ENCODE measurements around the gene CRLF1.

The CRLF1 gene

DNA sequence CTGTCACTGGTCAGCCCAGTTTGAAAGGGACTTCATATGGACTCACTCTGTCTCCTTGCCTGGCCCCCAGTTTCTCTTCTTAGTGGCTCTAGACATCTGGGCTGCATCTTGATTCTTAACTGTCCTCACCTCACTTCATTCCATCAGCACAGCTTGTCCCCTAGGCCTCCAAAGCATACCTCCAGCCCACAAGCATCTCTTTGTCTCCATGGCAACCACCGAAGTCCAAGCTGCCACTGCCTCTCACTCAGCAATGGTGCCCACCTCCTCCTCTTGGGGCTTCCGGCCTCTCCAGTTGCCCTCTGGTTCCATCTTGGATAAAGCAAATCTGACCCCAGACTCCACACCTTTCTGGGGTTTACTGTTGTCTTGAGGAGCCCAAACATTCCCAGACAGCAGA is 20.3 kb upstream of the CRLF1 start:
- no peak overlapping the region for H3K4me3 ChIP-seq (replicated peaks in 1 of 2; ENCODE audit: low read depth in 2 of 2, low read length in 2 of 2)
- DNase-seq (ENCODE audit: low read depth in 2 of 2): peak in 1 of 2 donors; percentile 27
- TF ChIP-seq, protein P1, sequence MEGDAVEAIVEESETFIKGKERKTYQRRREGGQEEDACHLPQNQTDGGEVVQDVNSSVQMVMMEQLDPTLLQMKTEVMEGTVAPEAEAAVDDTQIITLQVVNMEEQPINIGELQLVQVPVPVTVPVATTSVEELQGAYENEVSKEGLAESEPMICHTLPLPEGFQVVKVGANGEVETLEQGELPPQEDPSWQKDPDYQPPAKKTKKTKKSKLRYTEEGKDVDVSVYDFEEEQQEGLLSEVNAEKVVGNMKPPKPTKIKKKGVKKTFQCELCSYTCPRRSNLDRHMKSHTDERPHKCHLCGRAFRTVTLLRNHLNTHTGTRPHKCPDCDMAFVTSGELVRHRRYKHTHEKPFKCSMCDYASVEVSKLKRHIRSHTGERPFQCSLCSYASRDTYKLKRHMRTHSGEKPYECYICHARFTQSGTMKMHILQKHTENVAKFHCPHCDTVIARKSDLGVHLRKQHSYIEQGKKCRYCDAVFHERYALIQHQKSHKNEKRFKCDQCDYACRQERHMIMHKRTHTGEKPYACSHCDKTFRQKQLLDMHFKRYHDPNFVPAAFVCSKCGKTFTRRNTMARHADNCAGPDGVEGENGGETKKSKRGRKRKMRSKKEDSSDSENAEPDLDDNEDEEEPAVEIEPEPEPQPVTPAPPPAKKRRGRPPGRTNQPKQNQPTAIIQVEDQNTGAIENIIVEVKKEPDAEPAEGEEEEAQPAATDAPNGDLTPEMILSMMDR (IDR thresholded peaks at IDR 0.05; ENCODE audit: low read depth, low read length): no peak

DNA sequence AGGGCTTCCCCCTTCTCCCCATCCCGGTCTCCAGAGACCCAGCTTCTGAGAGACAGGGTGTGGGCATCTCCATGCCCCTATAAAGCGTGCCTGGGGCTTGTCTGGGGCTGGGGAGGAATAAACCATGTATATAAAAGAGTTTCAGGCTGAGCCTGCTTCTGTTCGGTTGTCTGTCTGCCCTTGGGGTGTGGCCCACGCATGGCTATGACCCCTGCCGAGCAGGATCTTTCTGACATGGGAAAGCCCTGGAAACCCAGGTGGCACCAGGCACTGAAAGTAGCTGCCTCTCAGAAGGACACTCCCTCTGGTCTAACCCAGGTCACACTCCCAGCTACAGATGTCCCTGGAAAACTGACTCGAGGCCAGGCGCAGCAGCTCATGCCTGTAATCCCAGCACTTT is 14.3 kb upstream of the CRLF1 start:
- no peak for DNase-seq (ENCODE audit: low read depth in 2 of 2)
- TF ChIP-seq, protein P1 (IDR thresholded peaks at IDR 0.05; ENCODE audit: low read depth, low read length): no peak
- no peak overlapping the region for H3K4me3 ChIP-seq (replicated peaks in 1 of 2; ENCODE audit: low read depth in 2 of 2, low read length in 2 of 2)

DNA sequence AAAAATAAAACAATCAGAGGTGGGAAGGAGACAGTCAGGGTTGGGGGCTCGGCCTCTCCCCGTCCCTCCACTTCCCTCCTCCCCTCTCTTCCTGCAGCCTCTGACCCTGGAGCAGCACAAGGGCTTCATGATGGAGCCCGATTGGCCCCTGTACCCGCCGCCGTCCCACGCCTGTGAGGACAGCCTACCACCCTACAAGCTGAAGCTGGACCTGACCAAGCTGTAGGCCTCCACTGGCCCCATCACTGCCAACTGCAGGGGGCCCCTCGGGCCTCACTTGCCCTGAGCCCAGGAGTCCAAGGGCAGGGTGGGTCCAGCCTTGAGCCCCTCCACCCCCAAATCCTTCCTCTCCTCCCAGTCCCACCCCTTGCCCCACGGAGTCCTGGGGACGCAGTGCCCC is 13.7 kb upstream of the CRLF1 start:
- no peak overlapping the region for H3K4me3 ChIP-seq (replicated peaks in 1 of 2; ENCODE audit: low read depth in 2 of 2, low read length in 2 of 2)
- TF ChIP-seq, protein P1 (IDR thresholded peaks at IDR 0.05; ENCODE audit: low read depth, low read length): no peak
- no peak for DNase-seq (ENCODE audit: low read depth in 2 of 2)

DNA sequence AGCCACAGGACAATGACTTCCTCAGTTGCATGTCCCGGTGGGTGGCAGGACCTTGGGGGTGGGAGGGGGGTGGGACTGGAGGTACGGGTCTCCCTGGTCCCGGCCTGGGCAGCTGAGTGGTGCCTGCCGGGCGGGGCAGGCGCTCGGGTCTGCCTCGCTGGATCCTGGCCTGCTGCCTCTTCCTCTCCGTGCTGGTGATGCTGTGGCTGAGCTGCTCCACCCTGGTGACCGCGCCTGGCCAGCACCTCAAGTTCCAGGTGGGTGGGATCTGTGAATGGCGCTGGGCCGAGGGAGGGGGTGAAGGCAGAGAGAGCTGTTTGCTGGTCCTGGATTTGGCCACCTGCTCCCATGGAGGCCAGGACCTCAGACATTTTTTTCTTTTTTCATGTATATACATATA is 11.6 kb upstream of the CRLF1 start:
- no peak overlapping the region for H3K4me3 ChIP-seq (replicated peaks in 1 of 2; ENCODE audit: low read depth in 2 of 2, low read length in 2 of 2)
- DNase-seq (ENCODE audit: low read depth in 2 of 2): no peak
- TF ChIP-seq, protein P1 (IDR thresholded peaks at IDR 0.05; ENCODE audit: low read depth, low read length): no peak

DNA sequence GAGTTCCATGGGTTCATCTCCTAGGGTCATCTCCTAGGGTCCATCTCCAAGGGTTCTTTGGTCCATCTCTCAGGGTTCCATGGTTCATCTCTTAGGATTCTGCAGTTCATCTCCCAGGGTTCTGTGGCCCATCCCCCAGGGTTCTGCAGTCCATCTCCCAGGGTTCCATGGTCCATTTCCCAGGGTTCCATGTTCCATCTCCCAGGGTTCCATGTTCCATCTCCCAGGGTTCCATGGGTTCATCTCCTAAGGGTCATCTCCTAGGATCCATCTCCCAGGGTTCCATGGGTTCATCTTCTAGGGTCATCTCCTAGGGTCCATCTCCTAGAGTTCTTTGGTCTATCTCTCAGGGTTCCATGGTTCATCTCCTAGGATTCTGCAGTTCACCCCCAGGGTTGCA is 11.0 kb upstream of the CRLF1 start:
- H3K4me3 ChIP-seq (replicated peaks in 1 of 2; ENCODE audit: low read depth in 2 of 2, low read length in 2 of 2): no peak overlapping the region
- no peak for DNase-seq (ENCODE audit: low read depth in 2 of 2)
- TF ChIP-seq, protein P1 (IDR thresholded peaks at IDR 0.05; ENCODE audit: low read depth, low read length): no peak

DNA sequence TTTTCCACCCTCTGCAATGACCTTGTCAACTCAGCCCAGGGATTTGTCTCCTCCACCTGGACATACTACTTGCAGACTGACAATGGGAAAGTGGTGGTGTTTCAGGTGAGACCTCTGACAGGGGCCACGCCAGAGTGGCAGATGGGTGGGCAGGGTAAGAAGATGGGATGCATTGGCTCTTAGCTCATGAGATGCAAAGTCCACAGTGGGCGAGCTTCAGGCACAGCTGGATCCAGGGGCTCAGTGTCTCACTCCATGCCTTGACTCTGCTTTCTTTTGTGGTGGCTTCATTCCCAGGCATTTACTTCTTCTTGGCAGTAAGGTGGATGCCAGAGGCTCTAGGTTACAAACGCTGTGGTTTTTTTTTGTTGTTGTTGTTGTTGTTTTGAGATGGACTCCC is 9.4 kb upstream of the CRLF1 start:
- DNase-seq (ENCODE audit: low read depth in 2 of 2): no peak
- TF ChIP-seq, protein P1 (IDR thresholded peaks at IDR 0.05; ENCODE audit: low read depth, low read length): no peak
- H3K4me3 ChIP-seq (replicated peaks in 1 of 2; ENCODE audit: low read depth in 2 of 2, low read length in 2 of 2): no peak overlapping the region

DNA sequence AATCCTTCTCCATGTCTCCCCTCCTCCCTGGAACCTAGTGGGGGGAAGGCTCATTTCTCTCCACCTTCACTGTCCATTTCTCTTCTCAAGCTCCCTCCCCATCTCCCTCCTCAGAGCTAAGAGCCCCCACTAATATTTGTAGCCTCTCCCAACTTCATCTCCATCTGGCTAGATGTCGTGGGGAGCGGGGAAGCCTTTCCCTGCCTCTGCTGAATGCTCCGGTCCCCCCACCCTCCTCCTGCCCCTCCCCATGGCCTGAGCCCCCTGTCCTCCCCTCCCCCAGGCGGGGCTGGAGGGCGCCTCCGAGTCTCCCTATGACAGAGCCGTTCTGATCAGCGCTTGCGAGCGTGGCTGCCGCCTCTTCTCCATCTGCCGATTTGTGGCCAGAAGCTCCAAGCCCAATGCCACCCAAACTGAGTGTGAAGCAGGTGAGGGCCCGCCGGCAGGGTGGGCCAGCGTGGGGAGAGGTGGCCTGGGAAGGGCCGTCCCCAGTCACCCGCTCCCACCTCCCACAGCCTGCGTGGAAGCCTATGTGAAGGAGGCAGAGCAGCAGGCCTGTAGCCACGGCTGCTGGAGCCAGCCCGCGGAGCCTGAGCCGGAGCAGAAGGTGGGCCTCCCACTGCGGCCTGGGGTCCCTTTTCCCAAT is 7.1 kb upstream of the CRLF1 start:
- TF ChIP-seq, protein P1 (IDR thresholded peaks at IDR 0.05; ENCODE audit: low read depth, low read length): no peak
- no peak for DNase-seq (ENCODE audit: low read depth in 2 of 2)
- no peak overlapping the region for H3K4me3 ChIP-seq (replicated peaks in 1 of 2; ENCODE audit: low read depth in 2 of 2, low read length in 2 of 2)

Data from cardiac fibroblast (primary cell).